Immature natural killer cell (primary cell): Measurements from ENCODE around the gene DLGAP1. TPM values are rescaled to one million over a fixed set of nuclear protein-coding genes. Genes with fewer than 3 reads are reported as not detected.

Source experiments
- DNase-seq, 3 donors: peaks; one replicate each; pipeline ENCODE4 v3.0.0; 2022; ENCODE audit warnings: mixed read lengths in 1 of 3
- H3K27ac Mint-ChIP-seq, 6 donors: one replicate each; pipeline ENCODE4 v1.8.0; 2020; ENCODE audit warnings: mixed read lengths in 6 of 6, mild to moderate bottlenecking in 5 of 6, inconsistent platforms in 4 of 6, moderate library complexity in 3 of 6
- H3K27me3 Mint-ChIP-seq, 3 donors: one replicate each; pipeline ENCODE4 v1.8.0; 2020 to 2021; ENCODE audit warnings: low read depth in 3 of 3, mild to moderate bottlenecking in 3 of 3, mixed read lengths in 3 of 3, moderate library complexity in 3 of 3, inconsistent platforms in 1 of 3
- H3K36me3 Mint-ChIP-seq, 3 donors: one replicate each; pipeline ENCODE4 v1.8.0; 2020; ENCODE audit warnings: mixed read lengths in 3 of 3, inconsistent platforms in 2 of 3, mild to moderate bottlenecking in 2 of 3
- H3K4me1 Mint-ChIP-seq, 2 donors: one replicate each; pipeline ENCODE4 v1.8.0; 2020; ENCODE audit warnings: inconsistent platforms in 2 of 2, mild to moderate bottlenecking in 2 of 2, mixed read lengths in 2 of 2, moderate library complexity in 1 of 2
- H3K4me3 Mint-ChIP-seq, 5 donors: one replicate each; pipeline ENCODE4 v1.8.0; 2020; ENCODE audit warnings: mild to moderate bottlenecking in 5 of 5, mixed read lengths in 5 of 5, inconsistent platforms in 3 of 5, moderate library complexity in 3 of 5
- H3K9me3 Mint-ChIP-seq, 6 donors: one replicate each; pipeline ENCODE4 v1.8.0; 2020; ENCODE audit warnings: mild to moderate bottlenecking in 6 of 6, mixed read lengths in 6 of 6, inconsistent platforms in 4 of 6, moderate library complexity in 3 of 6
- polyA plus RNA-seq, 3 donors: library from polyadenylated mRNA; unstranded; fragments of 300-500 nt; fragmentation: Illumina TruSeq; gene quantifications; one replicate each; pipeline ENCODE4 v1.2.3, GENCODE V29; 2021

Gene DLGAP1
- polyA plus RNA-seq, 3 donors from 2014 or later = not detected

DNA sequence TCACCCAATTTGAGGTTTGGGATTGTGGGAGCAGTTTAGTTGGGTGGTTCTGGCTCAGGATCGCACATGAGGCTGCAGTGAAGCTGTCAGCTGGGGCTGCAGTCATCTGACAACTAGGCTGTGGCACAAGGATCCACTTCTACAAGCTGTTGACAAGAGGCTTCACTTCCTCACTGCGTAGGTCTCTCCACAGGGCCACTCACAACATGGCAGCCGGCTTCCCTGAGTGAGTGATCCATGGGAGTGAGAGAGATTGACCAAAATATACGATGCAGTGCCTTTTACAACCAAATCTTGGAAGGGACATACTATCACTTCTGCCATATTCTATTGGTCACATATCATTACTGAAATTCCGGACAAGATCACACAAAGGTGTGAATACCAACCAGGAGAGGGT lies 187.5 kb downstream of the DLGAP1 start:
- no peaks in the 10 kb centered on the region for H3K36me3 Mint-ChIP-seq
- H3K27ac Mint-ChIP-seq = no peak overlapping the region
- peaks cover 0 to 12% (median 7%) of the 10 kb centered on the region in 6 donors for H3K9me3 Mint-ChIP-seq
- no peaks in the 10 kb centered on the region for H3K4me1 Mint-ChIP-seq
- peaks cover 0 to 5% (median 0%) of the 10 kb centered on the region in 3 donors for H3K27me3 Mint-ChIP-seq
- no peak for DNase-seq
- no peak overlapping the region for H3K4me3 Mint-ChIP-seq

- peaks cover 0 to 12% (median 9%) of the 10 kb centered on the region in 6 donors for H3K9me3 Mint-ChIP-seq
- no peak for DNase-seq
- no peak overlapping the region for H3K4me3 Mint-ChIP-seq
- no peaks in the 10 kb centered on the region for H3K36me3 Mint-ChIP-seq
- no peaks in the 10 kb centered on the region for H3K4me1 Mint-ChIP-seq
- H3K27me3 Mint-ChIP-seq = peaks cover 0 to 5% (median 0%) of the 10 kb centered on the region in 3 donors
- H3K27ac Mint-ChIP-seq = no peak overlapping the region
Measured at GRCh38 chr18:4264347-4264791, 190.7 kb downstream of the DLGAP1 start.

DNA sequence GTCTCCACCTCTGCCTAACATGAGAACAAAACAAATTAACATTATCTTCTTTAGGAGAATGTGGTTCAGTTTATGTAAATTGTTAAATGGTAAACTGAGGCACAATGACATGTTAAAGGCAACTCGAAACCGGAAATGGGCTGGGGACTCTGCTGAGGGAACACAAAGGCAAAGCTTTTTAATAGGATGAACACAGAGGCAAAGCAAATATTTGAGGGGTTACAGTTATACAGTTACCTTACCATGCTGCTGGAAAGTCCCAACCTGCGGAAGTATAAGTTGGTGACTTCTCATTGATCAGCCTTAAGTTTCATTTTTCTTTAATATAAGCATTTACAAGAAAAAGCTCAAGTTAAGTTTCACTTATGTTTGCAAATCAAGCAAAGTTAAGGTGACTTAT lies 195.0 kb downstream of the DLGAP1 start:
- no peaks in the 10 kb centered on the region for H3K4me1 Mint-ChIP-seq
- H3K36me3 Mint-ChIP-seq = no peaks in the 10 kb centered on the region
- H3K4me3 Mint-ChIP-seq = no peak overlapping the region
- DNase-seq = no peak
- peaks cover 0 to 3% (median 0%) of the 10 kb centered on the region in 3 donors for H3K27me3 Mint-ChIP-seq
- H3K9me3 Mint-ChIP-seq = peaks cover 0 to 12% (median 4%) of the 10 kb centered on the region in 6 donors
- H3K27ac Mint-ChIP-seq = no peak overlapping the region

DNA sequence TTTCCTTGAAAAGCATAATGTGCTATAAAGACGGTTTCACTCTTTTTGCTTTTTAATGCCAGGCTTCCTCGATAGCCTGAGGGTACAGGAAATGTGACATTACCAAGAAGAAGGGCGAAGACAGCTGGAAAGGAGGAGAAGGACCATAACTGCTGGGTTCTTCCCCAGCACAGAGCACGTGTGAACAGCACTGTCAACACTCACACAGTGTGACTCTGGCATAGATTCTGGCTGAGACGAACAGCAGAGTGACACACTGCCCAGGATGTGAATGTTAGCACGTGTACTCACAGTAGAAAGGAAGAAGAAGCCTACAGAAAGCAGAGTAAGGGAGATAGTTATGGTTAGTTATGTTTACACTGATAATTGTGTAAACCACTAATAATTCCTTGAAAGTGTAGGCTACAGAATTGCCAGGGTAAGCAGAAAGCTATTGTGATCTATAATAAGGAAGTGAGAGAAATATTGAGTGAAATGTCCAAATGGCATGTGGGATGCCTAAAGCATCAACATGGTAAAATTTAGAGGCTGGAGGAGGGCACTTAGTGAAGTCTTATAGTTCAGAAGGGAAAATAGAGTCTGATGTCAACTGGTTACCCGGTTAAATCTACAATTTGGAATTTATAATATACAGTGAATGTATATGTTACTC lies 198.2 kb downstream of the DLGAP1 start:
- peaks cover 0 to 2% (median 0%) of the 10 kb centered on the region in 3 donors for H3K27me3 Mint-ChIP-seq
- no peaks in the 10 kb centered on the region for H3K4me1 Mint-ChIP-seq
- no peak overlapping the region for H3K4me3 Mint-ChIP-seq
- no peaks in the 10 kb centered on the region for H3K36me3 Mint-ChIP-seq
- H3K27ac Mint-ChIP-seq = no peak overlapping the region
- peaks cover 0 to 14% (median 5%) of the 10 kb centered on the region in 6 donors for H3K9me3 Mint-ChIP-seq
- no peak for DNase-seq

DNA sequence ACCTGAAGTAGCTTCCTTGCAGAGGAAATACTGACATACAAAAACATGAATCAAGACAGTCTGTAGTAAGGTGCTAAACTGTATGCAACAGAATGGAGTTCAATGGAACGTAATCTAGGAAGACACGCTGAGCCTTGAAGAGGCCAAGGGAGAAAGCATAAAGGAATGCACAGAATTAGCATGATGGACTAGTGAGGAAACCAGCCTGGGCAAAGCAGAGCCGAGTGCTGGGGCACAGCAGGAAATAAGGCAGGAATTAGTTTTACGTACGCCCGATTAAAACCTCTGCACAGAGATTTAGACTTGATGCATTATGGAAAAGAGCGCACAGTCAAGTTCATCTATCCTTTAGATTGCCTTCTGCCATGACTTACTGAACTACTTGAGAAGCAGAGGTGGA lies 200.3 kb downstream of the DLGAP1 start:
- no peaks in the 10 kb centered on the region for H3K4me1 Mint-ChIP-seq

GRCh38 chr18:4252829-4253228 lies 202.3 kb downstream of the DLGAP1 start:
- DNase-seq = no peak
- Mint-ChIP-seq H3K9me3 (peaks cover 3 to 22% (median 10%) of the 10 kb centered on the region in 6 donors), H3K4me3 (no peak overlapping the region), H3K27ac (no peak overlapping the region), H3K27me3 (peaks cover 0 to 4% (median 0%) of the 10 kb centered on the region in 3 donors), H3K36me3 (no peaks in the 10 kb centered on the region), H3K4me1 (no peaks in the 10 kb centered on the region)

More for the DNA sequence above, 200.3 kb downstream of the DLGAP1 start:
- Mint-ChIP-seq H3K36me3 (no peaks in the 10 kb centered on the region), H3K27me3 (peaks cover 0 to 2% (median 0%) of the 10 kb centered on the region in 3 donors), H3K27ac (no peak overlapping the region), H3K4me3 (no peak overlapping the region), H3K9me3 (peaks cover 0 to 22% (median 5%) of the 10 kb centered on the region in 6 donors)
- DNase-seq = no peak

GRCh38 chr18:4251873-4252272 lies 203.2 kb downstream of the DLGAP1 start:
- Mint-ChIP-seq H3K27ac (no peak overlapping the region), H3K4me1 (no peaks in the 10 kb centered on the region), H3K4me3 (no peak overlapping the region), H3K9me3 (peaks cover 3 to 22% (median 9%) of the 10 kb centered on the region in 6 donors), H3K36me3 (no peaks in the 10 kb centered on the region), H3K27me3 (peaks cover 0 to 4% (median 0%) of the 10 kb centered on the region in 3 donors)
- DNase-seq = no peak

DNA sequence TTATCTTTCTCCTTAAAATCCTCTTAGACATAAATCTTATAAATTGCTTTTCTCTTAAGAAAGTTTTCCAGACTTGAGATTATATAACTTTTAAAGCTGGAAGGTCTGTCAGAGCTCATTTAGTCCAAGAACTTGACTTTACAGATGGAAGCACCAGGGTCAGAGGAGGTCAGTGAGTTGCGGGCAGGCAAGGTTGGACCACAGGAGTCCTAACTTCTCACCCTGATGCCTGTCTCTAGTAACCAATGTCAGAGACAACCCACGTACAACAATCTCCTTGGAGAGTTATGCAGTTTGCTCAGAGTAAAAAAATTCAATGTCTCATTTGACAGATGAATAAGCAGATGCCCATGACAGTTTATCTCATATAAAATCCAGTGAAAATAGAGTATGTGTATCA lies 203.9 kb downstream of the DLGAP1 start:
- H3K4me1 Mint-ChIP-seq = no peaks in the 10 kb centered on the region
- H3K9me3 Mint-ChIP-seq = peaks cover 3 to 23% (median 11%) of the 10 kb centered on the region in 6 donors
- no peak for DNase-seq
- H3K4me3 Mint-ChIP-seq = no peak overlapping the region
- peaks cover 0 to 2% (median 0%) of the 10 kb centered on the region in 3 donors for H3K27me3 Mint-ChIP-seq
- H3K27ac Mint-ChIP-seq = no peak overlapping the region
- no peaks in the 10 kb centered on the region for H3K36me3 Mint-ChIP-seq

GRCh38 chr18:4250141-4250540 lies 205.0 kb downstream of the DLGAP1 start:
- no peaks in the 10 kb centered on the region for H3K4me1 Mint-ChIP-seq
- no peak overlapping the region for H3K4me3 Mint-ChIP-seq
- no peak for DNase-seq
- no peaks in the 10 kb centered on the region for H3K36me3 Mint-ChIP-seq
- peaks cover 3 to 28% (median 12%) of the 10 kb centered on the region in 6 donors for H3K9me3 Mint-ChIP-seq
- peaks cover 0 to 2% (median 0%) of the 10 kb centered on the region in 3 donors for H3K27me3 Mint-ChIP-seq
- no peak overlapping the region for H3K27ac Mint-ChIP-seq

DNA sequence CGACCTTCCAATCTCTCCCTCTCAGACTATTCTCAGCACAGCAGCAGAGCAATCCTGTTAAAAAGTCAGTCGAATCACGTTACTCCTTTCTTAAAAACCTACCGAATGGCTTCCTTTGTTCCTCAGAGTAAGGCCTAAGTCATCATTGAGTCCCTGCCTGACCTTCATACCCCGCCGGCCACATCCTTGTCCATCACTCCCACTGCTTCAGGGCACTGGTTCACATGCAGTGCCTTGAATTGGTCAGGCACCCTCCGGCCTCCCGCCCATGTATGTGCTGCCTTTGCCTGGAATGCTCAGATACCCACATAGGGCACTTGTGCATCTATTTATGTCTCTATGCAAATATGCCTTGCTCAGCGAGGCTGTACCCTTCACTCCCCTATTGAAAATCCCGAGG lies 206.4 kb downstream of the DLGAP1 start:
- no peaks in the 10 kb centered on the region for H3K36me3 Mint-ChIP-seq
- no peak overlapping the region for H3K4me3 Mint-ChIP-seq
- peaks cover 4 to 31% (median 14%) of the 10 kb centered on the region in 6 donors for H3K9me3 Mint-ChIP-seq
- peaks cover 0 to 2% (median 0%) of the 10 kb centered on the region in 3 donors for H3K27me3 Mint-ChIP-seq
- H3K4me1 Mint-ChIP-seq = no peaks in the 10 kb centered on the region
- DNase-seq = no peak
- no peak overlapping the region for H3K27ac Mint-ChIP-seq

DNA sequence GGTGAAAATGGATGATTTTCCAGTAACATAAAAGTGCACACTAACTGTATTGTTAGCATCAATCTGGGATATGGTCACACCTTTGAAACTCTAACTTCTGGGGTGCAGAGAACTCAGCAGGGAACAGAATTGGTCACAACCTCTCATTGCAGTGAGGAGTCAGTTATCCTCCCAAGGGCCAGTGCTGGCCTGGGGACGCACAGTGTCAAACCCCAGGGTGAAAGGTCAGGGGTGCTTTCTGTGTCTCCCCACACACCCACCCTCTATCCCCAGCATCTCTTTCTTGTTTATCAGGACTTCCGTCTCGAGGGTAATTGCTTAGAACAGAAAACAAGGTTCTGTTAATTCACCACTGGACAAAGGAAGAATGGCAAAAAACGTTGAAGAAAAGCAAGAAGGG lies 208.7 kb downstream of the DLGAP1 start:
- H3K27me3 Mint-ChIP-seq = peaks cover 0 to 2% (median 0%) of the 10 kb centered on the region in 3 donors
- H3K36me3 Mint-ChIP-seq = no peaks in the 10 kb centered on the region
- H3K9me3 Mint-ChIP-seq = peaks cover 4 to 38% (median 13%) of the 10 kb centered on the region in 6 donors
- H3K4me3 Mint-ChIP-seq = no peak overlapping the region
- no peak overlapping the region for H3K27ac Mint-ChIP-seq
- no peak for DNase-seq
- no peaks in the 10 kb centered on the region for H3K4me1 Mint-ChIP-seq

GRCh38 chr18:4245456-4245855 lies 209.7 kb downstream of the DLGAP1 start:
- Mint-ChIP-seq H3K9me3 (peaks cover 4 to 32% (median 14%) of the 10 kb centered on the region in 6 donors), H3K27ac (no peak overlapping the region), H3K4me1 (no peaks in the 10 kb centered on the region), H3K4me3 (no peak overlapping the region), H3K27me3 (peaks cover 0 to 2% (median 0%) of the 10 kb centered on the region in 3 donors), H3K36me3 (no peaks in the 10 kb centered on the region)
- no peak for DNase-seq

GRCh38 chr18:4242431-4243161 lies 212.5 kb downstream of the DLGAP1 start:
- no peak overlapping the region for H3K4me3 Mint-ChIP-seq
- H3K4me1 Mint-ChIP-seq = no peaks in the 10 kb centered on the region
- peaks cover 4 to 36% (median 11%) of the 10 kb centered on the region in 6 donors for H3K9me3 Mint-ChIP-seq
- DNase-seq = no peak
- H3K36me3 Mint-ChIP-seq = no peaks in the 10 kb centered on the region
- H3K27ac Mint-ChIP-seq = no peak overlapping the region
- no peaks in the 10 kb centered on the region for H3K27me3 Mint-ChIP-seq

DNA sequence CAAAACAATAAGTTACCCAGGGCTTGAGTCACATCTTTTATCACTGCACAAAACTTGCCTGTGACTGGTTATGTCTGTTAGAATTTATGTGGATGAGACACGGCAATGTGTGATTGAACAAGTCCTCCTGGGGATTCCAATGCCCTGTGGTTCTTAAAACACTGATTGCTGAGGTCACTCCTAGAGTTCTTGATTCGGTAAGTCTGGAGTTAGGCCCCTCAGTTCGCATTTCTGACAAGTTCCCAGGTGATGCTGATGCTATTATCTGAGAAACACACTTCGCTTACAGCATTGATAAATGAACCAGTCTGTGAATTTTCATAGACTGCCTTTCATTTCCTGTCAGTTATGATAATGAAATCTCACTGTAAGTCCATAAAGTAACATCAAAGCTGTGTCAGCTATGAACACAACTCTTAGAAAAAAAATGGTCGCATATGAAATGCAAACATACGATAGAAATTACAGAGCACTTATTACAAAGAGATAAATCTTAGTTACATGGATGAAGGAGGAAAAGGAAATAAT lies 214.0 kb downstream of the DLGAP1 start:
- no peak overlapping the region for H3K27ac Mint-ChIP-seq
- peaks cover 5 to 45% (median 10%) of the 10 kb centered on the region in 6 donors for H3K9me3 Mint-ChIP-seq

More for the DNA sequence above, 214.0 kb downstream of the DLGAP1 start:
- Mint-ChIP-seq H3K27me3 (no peaks in the 10 kb centered on the region), H3K4me1 (no peaks in the 10 kb centered on the region), H3K36me3 (no peaks in the 10 kb centered on the region), H3K4me3 (no peak overlapping the region)
- no peak for DNase-seq
